Left colon (tissue), 2 donors: ENCODE measurements around the gene FAM229A. TPM values are rescaled to one million over a fixed set of nuclear protein-coding genes. Genes with fewer than 3 reads are reported as not detected.

Experiments
- ATAC-seq: fragments of 200-7000 bp; cut with Tn5 transposase; one replicate; pipeline ENCODE4 v1.9.1; 2020; ENCODE audit warnings: mild to moderate bottlenecking, moderate library complexity
- DNase-seq, 2 donors: peaks; one replicate each; pipeline ENCODE4 v3.0.0-alpha.2; 2020
- intact Hi-C, 2 donors: fragments of 100-400 bp; cut with DNase I in 1 of 2; cut with micrococcal nuclease in 1 of 2; formaldehyde crosslinking; loops; one replicate each; pipeline versions ENCODE4 v1.11.2 to v1.14.0; 2022; cut with DNase I, micrococcal nuclease
- total RNA-seq, 2 donors: library from RNA; stranded (reverse); fragmentation: NEBNext Ultra II Directional; extraction: Animal tissue kit (Norgen Biotek cat#: 25700); gene quantifications; one replicate each; pipeline ENCODE4 v1.2.1, GENCODE V29; 2021
- donor health status: DM: no; HTN: no; CAD: no.
- donor health status: DM: yes; HTN: yes; CAD: no.

Gene FAM229A
- total RNA-seq, 2 donors from 2014 or later, result 7.9 to 8.9 TPM

GRCh38 chr1:32352831-32353383, 9.4 kb downstream of the FAM229A start:
- ATAC-seq, result no peak
- intact Hi-C loops, result no loop called here

GRCh38 chr1:32352239-32352745, 10.0 kb downstream of the FAM229A start:
- intact Hi-C loops, result no loop called here
- no peak for DNase-seq
- no peak for ATAC-seq

More at GRCh38 chr1:32352831-32353383, 9.4 kb downstream of the FAM229A start:
- no peak for DNase-seq

- intact Hi-C loops, result no loop called here
- DNase-seq, result peak; percentile 95
- peak; percentile 93 for ATAC-seq
Observed at GRCh38 chr1:32351399-32352238, 10.7 kb downstream of the FAM229A start.

GRCh38 chr1:32350785-32351398, 11.4 kb downstream of the FAM229A start:
- peak; percentile 73 for ATAC-seq
- peak; percentile 77 to 90 for DNase-seq
- intact Hi-C loops, result no loop called here

GRCh38 chr1:32349211-32349708, 13.0 kb downstream of the FAM229A start:
- ATAC-seq, result no peak
- no peak for DNase-seq
- intact Hi-C loops, result no loop called here

- no peak for ATAC-seq
Observed at GRCh38 chr1:32346532-32347157, 15.6 kb downstream of the FAM229A start.

GRCh38 chr1:32345289-32345827, 16.9 kb downstream of the FAM229A start:
- peak; percentile 59 for ATAC-seq
- peak in 1 of 2 donors; percentile 43 for DNase-seq
- intact Hi-C loops, result no loop called here

More at GRCh38 chr1:32346532-32347157, 15.6 kb downstream of the FAM229A start:
- DNase-seq, result no peak
- intact Hi-C loops, result no loop called here

- intact Hi-C loops, result no loop called here
- ATAC-seq (no peak), DNase-seq (no peak)
Observed at GRCh38 chr1:32342704-32343103, 19.6 kb downstream of the FAM229A start.

GRCh38 chr1:32341971-32342370, 20.3 kb downstream of the FAM229A start:
- ATAC-seq (no peak), DNase-seq (no peak)
- intact Hi-C loops, result no loop called here

- intact Hi-C loops, result no loop called here
- ATAC-seq (no peak), DNase-seq (no peak)
Observed at GRCh38 chr1:32341186-32341757, 21.0 kb downstream of the FAM229A start.

- ATAC-seq (no peak), DNase-seq (no peak)
- intact Hi-C loops, result no loop called here
Observed at GRCh38 chr1:32339363-32339978, 22.8 kb downstream of the FAM229A start.

GRCh38 chr1:32338637-32339145, 23.6 kb downstream of the FAM229A start:
- ATAC-seq, result peak; percentile 39
- intact Hi-C loops, result no loop called here
- DNase-seq, result peak in 1 of 2 donors; percentile 55

- ATAC-seq (peak; percentile 59), DNase-seq (peak; percentile 58 to 64)
- intact Hi-C loops, result no loop called here
Observed at GRCh38 chr1:32337855-32338636, 24.2 kb downstream of the FAM229A start.

GRCh38 chr1:32336963-32337675, 25.2 kb downstream of the FAM229A start:
- DNase-seq (peak; percentile 45 to 61), ATAC-seq (no peak)
- intact Hi-C loops, result no loop called here

- ATAC-seq, result no peak
- no peak for DNase-seq
- intact Hi-C loops, result no loop called here
Observed at GRCh38 chr1:32336591-32336932, 25.7 kb downstream of the FAM229A start.

- ATAC-seq (peak; percentile 50), DNase-seq (peak; percentile 82 to 94)
- intact Hi-C loops, result no loop called here
Observed at GRCh38 chr1:32335790-32336590, 26.3 kb downstream of the FAM229A start, which contains the start of gene MARCKSL1. TSS of gene MARCKSL1 (minus strand) at chr1:32336233. CDS start at chr1:32336033, 200 bp downstream.
